Measurements from ENCODE around the gene ZGRF1. TPM values are rescaled to one million over a fixed set of nuclear protein-coding genes. Genes with fewer than 3 reads are reported as not detected.

The ZGRF1 gene
- total and polyA plus RNA-seq, 9 donors: 1.5 to 6.1 (median 4.5) TPM

DNA sequence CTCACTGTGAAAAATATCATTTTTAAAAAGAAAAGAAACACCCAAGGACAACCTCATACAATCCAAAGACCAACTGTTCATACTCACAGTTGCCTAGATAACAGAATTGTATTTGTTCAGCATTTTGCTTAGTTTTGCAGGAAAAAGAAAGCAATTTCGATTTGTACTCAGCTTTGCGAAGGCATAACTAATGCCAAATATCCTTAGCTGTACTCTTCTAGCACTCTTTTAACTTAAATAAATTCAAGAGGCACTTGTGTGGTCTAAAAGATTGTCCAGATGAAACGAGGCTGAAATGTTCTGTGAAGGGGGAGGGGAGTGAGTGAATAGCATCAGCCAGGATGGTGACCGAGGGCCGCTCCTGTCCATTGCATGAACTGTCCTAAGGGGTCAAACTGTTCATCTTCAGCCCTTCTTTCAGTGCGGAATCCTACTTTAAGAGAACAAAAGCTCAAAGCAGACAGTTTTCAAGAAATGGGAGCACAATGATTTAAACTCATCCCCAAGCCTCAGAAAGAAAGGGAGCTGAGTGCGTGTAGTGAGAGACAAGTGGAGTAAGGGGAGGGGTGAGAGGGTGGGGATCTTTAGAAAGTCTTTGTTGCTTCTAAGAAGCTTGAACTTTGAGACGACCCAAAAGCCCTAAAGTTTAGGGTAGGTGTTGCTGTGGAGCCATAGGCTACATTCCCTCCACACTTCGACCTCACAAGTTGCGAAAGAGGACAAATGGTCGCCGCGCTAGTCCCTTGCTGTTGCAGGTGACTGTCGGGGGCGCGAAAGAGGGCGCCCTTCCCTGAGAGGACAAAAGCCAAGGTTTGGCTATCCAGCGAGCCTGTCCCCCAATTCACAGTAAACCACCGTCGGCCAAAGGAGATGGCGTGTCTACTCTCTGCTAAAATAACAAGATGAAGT lies 116.8 kb downstream of the ZGRF1 start:
- no peaks in the 10 kb centered on the region for H3K36me3 ChIP-seq
- no peak for DNase-seq
- TF ChIP-seq POLR2A (IDR thresholded peaks at IDR 0.05) (no peak), EP300 (IDR thresholded peaks at IDR 0.05) (no peak)
- TF ChIP-seq, protein P1, sequence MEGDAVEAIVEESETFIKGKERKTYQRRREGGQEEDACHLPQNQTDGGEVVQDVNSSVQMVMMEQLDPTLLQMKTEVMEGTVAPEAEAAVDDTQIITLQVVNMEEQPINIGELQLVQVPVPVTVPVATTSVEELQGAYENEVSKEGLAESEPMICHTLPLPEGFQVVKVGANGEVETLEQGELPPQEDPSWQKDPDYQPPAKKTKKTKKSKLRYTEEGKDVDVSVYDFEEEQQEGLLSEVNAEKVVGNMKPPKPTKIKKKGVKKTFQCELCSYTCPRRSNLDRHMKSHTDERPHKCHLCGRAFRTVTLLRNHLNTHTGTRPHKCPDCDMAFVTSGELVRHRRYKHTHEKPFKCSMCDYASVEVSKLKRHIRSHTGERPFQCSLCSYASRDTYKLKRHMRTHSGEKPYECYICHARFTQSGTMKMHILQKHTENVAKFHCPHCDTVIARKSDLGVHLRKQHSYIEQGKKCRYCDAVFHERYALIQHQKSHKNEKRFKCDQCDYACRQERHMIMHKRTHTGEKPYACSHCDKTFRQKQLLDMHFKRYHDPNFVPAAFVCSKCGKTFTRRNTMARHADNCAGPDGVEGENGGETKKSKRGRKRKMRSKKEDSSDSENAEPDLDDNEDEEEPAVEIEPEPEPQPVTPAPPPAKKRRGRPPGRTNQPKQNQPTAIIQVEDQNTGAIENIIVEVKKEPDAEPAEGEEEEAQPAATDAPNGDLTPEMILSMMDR (IDR thresholded peaks at IDR 0.05): no peak
- peaks cover 0 to 8% of the 10 kb centered on the region in 2 donors for H3K9me3 ChIP-seq
- intact Hi-C loops (cut with DNase I): loop anchor here in 2 of 4 donors (10.0 kb wide), 2 partner anchors 305 to 415 kb away; no protein-coding TSS in a partner anchor
- H3K4me1 ChIP-seq (ENCODE audit: insufficient read depth): peaks cover 4% of the 10 kb centered on the region
- H3K27me3 ChIP-seq: peaks cover 6% of the 10 kb centered on the region
- WGBS, 3 donors: 6 to 8% (median 7%) methylated on average over 21 of the region's 21 CpGs
- H3K27ac ChIP-seq: no peak overlapping the region
- no peak overlapping the region for H3K4me3 ChIP-seq

DNA sequence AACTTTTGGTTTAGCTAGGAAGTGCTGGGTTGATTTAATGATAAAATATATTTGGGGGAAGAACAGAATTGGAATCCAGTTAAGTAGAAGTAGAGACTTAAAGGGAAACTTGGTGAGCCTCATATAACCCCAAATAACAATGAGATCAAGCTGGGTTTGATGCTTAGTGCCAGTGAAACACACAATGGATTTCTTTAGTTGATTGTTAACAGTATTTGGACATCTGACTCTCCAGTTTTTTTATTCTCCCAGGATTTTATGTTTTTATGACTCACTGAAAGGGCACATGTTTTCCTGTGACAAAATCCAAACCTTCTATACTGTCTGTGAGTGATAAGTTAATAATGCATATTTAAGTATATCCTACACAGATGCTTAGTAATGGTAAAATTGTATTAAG lies 118.0 kb downstream of the ZGRF1 start:
- H3K4me1 ChIP-seq (ENCODE audit: insufficient read depth): peaks cover 8% of the 10 kb centered on the region

DNA sequence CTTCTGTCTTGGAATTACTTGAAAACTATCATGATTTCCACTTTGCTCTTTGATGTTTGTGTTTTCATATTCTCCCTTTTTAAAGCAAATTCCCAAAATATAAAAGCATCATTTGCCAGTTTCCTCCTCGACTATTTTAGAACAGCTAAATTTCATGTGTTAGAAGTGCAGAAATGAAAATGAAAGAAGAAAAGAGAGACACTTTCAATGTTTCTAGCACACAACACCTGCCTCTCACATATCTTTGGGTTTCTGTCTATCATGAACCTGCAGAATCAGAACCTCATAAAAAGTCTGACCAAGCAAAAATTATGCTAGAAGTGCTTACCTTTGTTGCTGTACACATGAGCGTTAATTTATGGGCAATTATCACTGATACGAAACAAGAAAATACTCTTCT lies 118.8 kb downstream of the ZGRF1 start:
- intact Hi-C loops (cut with DNase I): no loop called here
- 27 to 33% (median 31%) methylated on average over 3 of the region's 3 CpGs for WGBS, 3 donors
- no peak for TF ChIP-seq POLR2A (IDR thresholded peaks at IDR 0.05)
- Histone ChIP-seq H3K9me3 (peaks cover 0 to 10% of the 10 kb centered on the region in 2 donors), H3K36me3 (no peaks in the 10 kb centered on the region), H3K27me3 (peaks cover 6% of the 10 kb centered on the region), H3K27ac (no peak overlapping the region), H3K4me1 (ENCODE audit: insufficient read depth) (peaks cover 7% of the 10 kb centered on the region), H3K4me3 (no peak overlapping the region)
- no peak for DNase-seq

More for the DNA sequence above, 118.0 kb downstream of the ZGRF1 start:
- no peak for DNase-seq
- intact Hi-C loops (cut with DNase I): no loop called here
- Histone ChIP-seq H3K4me3 (no peak overlapping the region), H3K9me3 (peaks cover 0 to 10% of the 10 kb centered on the region in 2 donors), H3K27me3 (peaks cover 6% of the 10 kb centered on the region), H3K27ac (no peak overlapping the region), H3K36me3 (no peaks in the 10 kb centered on the region)
- no peak for TF ChIP-seq POLR2A (IDR thresholded peaks at IDR 0.05)
- TF ChIP-seq EP300 (IDR thresholded peaks at IDR 0.05): no peak
- TF ChIP-seq, protein P1 (IDR thresholded peaks at IDR 0.05): no peak

DNA sequence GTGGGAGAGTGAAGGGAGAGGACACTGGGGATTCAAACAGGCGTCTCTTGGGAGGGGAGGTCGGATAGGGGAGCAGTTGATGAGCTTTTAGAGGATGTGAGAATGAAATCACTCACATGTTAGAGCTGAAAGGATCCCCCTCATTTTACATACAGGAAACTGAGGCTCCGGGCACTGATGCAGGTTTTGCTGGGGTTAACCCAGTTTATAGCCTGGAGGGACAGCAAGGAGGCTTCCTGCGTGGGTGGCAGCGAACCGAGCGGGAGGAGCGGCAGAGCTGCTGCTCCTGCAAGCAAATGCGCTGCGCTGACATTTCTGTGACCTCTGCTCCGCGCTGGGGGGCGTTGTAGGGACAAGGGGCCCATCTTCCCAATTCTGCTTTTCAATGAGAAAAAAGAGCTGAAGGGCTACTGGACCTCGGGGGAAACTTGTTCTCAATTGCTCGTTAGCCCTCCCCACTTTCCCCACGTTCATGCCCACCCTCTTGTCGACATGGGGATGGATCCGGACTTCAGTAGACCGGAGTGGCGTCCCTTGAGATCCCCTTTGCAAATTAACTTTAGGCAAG lies 119.6 kb downstream of the ZGRF1 start:
- H3K4me3 ChIP-seq: no peak overlapping the region
- peaks cover 0 to 10% of the 10 kb centered on the region in 2 donors for H3K9me3 ChIP-seq
- no peak for DNase-seq
- no peak overlapping the region for H3K27ac ChIP-seq
- no peaks in the 10 kb centered on the region for H3K36me3 ChIP-seq
- no peak for TF ChIP-seq EP300 (IDR thresholded peaks at IDR 0.05)
- TF ChIP-seq, protein P1 (IDR thresholded peaks at IDR 0.05): no peak
- no peak for TF ChIP-seq POLR2A (IDR thresholded peaks at IDR 0.05)
- H3K4me1 ChIP-seq (ENCODE audit: insufficient read depth): peaks cover 7% of the 10 kb centered on the region
- intact Hi-C loops (cut with DNase I): no loop called here
- WGBS, 3 donors: 2 to 4% (median 3%) methylated on average over 20 of the region's 20 CpGs
- H3K27me3 ChIP-seq: peaks cover 6% of the 10 kb centered on the region
